Right renal cortex interstitium (tissue), 3 donors: ENCODE results near the gene TAS2R1. TPM values are rescaled to one million over a fixed set of nuclear protein-coding genes. Genes with fewer than 3 reads are reported as not detected.

Source experiments
- DNase-seq, 3 donors: peaks; one replicate each; pipeline ENCODE4 v3.0.0-alpha.2; 2013; ENCODE audit warnings: low read depth in 3 of 3, low spot score in 2 of 3
- polyA plus RNA-seq, 3 donors: library from polyadenylated mRNA; unstranded; fragments of 120-200 nt; gene quantifications; one replicate each; pipeline ENCODE4 v1.2.1, GENCODE V29; 2013; ENCODE audit not compliant: insufficient read length in 3 of 3

Gene TAS2R1
- polyA plus RNA-seq, 3 donors: not detected

DNA sequence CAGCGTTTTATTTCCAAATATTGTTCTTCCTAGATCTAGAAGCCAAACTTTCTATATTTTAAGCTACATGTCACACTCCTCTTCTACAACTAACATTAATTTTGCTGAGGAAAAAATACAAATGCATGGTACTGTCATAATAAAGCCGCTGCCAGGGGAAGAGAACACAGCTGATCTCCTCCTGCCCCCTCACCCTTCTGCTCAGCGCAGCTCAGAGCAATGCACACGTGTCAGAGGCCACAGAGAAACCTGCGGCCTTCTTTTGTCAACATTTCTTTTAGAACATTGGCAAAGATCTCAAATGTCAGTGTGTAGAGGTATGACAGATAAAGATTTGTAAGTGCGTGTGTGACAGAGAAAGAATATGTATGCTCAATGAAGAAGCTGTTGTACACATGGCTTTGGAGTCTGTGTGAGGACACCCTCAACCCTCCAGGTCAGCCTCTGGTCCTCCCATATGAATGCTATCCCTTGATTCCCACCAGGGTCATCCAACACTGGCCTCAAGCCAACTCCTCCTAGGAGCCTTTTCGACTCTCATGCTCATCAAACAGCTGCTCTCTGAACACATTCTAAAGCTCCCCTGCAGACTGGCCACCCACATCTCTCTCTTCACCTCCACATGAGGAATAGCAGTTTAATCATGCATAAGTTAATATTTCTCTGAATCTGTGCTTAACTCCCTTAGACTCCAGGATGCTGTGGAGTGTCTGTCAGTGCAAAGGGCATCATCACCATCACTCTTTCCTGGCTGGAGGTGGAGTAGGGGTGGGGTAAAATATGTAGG, 40.9 kb downstream of the TAS2R1 start:
- DNase-seq: no peak

GRCh38 chr5:9588254-9588653, 41.9 kb downstream of the TAS2R1 start:
- DNase-seq: no peak

DNA sequence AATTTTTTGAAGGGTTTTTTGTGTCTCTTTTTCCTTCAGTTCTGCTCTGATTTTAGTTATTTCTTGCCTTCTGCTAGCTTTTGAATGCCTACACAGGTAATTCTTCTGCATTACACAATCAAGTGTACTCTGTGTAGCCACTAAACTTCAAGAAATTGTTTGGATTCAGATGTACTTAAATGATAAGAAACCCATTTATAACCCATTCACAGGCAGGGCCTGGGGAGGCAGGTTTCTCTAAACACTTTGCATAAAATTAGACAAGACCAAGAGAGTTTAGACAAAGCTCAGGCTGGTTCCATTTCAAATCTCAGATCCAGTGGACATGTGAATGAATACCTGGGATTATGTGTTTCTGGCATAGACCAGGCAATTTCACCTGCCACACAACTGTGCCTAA, 43.0 kb downstream of the TAS2R1 start:
- no peak for DNase-seq

DNA sequence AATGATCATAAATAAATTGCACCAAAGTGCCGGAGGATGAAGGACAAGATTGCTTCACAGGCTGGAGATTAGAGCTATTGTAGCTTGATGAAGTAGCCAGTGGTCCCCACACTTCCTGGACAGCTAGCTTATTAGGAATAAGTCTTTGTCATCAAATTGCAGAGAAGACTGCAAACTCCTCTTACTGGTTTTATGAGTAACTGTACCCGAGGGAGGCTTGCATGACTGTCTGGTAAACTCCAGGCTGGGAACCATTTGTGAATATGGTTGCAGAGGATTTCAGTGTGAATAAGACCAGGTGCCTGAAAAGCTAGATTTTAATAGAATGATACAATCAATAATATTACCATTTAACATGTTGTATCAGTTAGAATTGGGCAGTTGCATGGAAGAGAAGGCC, 47.7 kb downstream of the TAS2R1 start:
- no peak for DNase-seq

Other genes with a start within 250 kb of the TAS2R1 start
- gene SEMA5A, start 84.3 kb downstream of the TAS2R1 start, polyA plus RNA-seq: 10 to 100 TPM; 40.3 to 44.9 (median 40.9) TPM